ENCODE measurements around the gene RTL10. TPM values are rescaled to one million over a fixed set of nuclear protein-coding genes. Genes with fewer than 3 reads are reported as not detected.
A peak's percentile ranks its signal among the peaks of the same experiment; 100 is the strongest.

The RTL10 gene
- total RNA-seq, 1 experiment from 2014 or later, result 24.4 TPM

- Histone ChIP-seq H2BK20ac (ENCODE audit: low read depth, low read length, poor library complexity, severe bottlenecking) (no peak overlapping the region), H2BK5ac (ENCODE audit: insufficient read length, low read length) (no peak overlapping the region), H2AFZ (ENCODE audit: low read length) (no peak overlapping the region), H3K18ac (ENCODE audit: insufficient read length, low read depth, low read length) (no peak overlapping the region), H3K4me1 (ENCODE audit: insufficient read depth, low read length) (no peaks in the 10 kb centered on the region; the same call in 1 of the 2 replicates), H2AK5ac (ENCODE audit: insufficient read length, low read length) (no peak overlapping the region), H3K56ac (ENCODE audit: insufficient read length, low read depth, low read length) (peak overlapping the region; percentile 27), H4K20me1 (ENCODE audit: control insufficient read depth, insufficient read depth, insufficient read length) (no peaks in the 10 kb centered on the region), H2BK120ac (ENCODE audit: low read depth, low read length, poor library complexity, severe bottlenecking) (no peak overlapping the region), H3K4ac (ENCODE audit: low read depth, low read length) (no peak overlapping the region), H3K27me3 (ENCODE audit: insufficient read depth, low read length) (no peaks in the 10 kb centered on the region), H4K8ac (replicated peaks; ENCODE audit: insufficient read length, low read depth, low read length) (no peak overlapping the region), H4K91ac (ENCODE audit: insufficient read length, low read depth, low read length) (no peak overlapping the region), H3K79me1 (ENCODE audit: insufficient read depth, low read depth, low read length, poor library complexity, severe bottlenecking) (no peaks in the 10 kb centered on the region), H4K5ac (ENCODE audit: insufficient read length, low read depth, low read length) (no peak overlapping the region), H3K9ac (ENCODE audit: extremely low read depth, insufficient read length, low read length) (no peak overlapping the region), H2BK15ac (ENCODE audit: low read depth, low read length) (no peak overlapping the region), H3K23me2 (ENCODE audit: insufficient read length, low read depth, low read length, poor library complexity, severe bottlenecking) (no peaks in the 10 kb centered on the region), H3T11ph (ENCODE audit: low read length) (no peak overlapping the region), H3K23ac (ENCODE audit: insufficient read length, low read depth, low read length) (no peak overlapping the region), H3K14ac (ENCODE audit: insufficient read depth, low read length) (no peak overlapping the region; the same call in 1 of the 2 replicates), H2BK12ac (ENCODE audit: insufficient read length, low read depth, low read length) (no peak overlapping the region), H3K4me2 (ENCODE audit: insufficient read depth, insufficient read length, low read length) (no peak overlapping the region), H3K9me3 (ENCODE audit: control insufficient read depth, low read depth, low read length) (no peaks in the 10 kb centered on the region), H3K79me2 (ENCODE audit: insufficient read depth, low read length) (no peaks in the 10 kb centered on the region), H3K27ac (ENCODE audit: insufficient read length, low read depth, low read length) (no peak overlapping the region)
- Mint-ChIP-seq H3K9me3 (no peaks in the 10 kb centered on the region), H3K4me3 (no peak overlapping the region), H3K4me1 (peaks cover 9 to 14% of the 10 kb centered on the region in 2 experiments), H3K27ac (peak overlapping the region; percentile 49 to 87 (median 57); a peak in 4 of 7 replicates), H3K27me3 (ENCODE audit: low read depth) (no peaks in the 10 kb centered on the region; the same call in 1 of the 2 replicates), H3K36me3 (ENCODE audit: insufficient read depth in 1 of 3, low read depth in 3 of 3) (peaks cover 2 to 6% (median 3%) of the 10 kb centered on the region in 3 experiments; a peak in 3 of 7 replicates)
- TF ChIP-seq, protein P1, sequence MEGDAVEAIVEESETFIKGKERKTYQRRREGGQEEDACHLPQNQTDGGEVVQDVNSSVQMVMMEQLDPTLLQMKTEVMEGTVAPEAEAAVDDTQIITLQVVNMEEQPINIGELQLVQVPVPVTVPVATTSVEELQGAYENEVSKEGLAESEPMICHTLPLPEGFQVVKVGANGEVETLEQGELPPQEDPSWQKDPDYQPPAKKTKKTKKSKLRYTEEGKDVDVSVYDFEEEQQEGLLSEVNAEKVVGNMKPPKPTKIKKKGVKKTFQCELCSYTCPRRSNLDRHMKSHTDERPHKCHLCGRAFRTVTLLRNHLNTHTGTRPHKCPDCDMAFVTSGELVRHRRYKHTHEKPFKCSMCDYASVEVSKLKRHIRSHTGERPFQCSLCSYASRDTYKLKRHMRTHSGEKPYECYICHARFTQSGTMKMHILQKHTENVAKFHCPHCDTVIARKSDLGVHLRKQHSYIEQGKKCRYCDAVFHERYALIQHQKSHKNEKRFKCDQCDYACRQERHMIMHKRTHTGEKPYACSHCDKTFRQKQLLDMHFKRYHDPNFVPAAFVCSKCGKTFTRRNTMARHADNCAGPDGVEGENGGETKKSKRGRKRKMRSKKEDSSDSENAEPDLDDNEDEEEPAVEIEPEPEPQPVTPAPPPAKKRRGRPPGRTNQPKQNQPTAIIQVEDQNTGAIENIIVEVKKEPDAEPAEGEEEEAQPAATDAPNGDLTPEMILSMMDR (conservative IDR thresholded peaks at IDR 0.05), result no peak
- no CpG with 5 or more reads among the region's 16 CpGs for WGBS (ENCODE audit: extremely low coverage, insufficient read length, low lambda C conversion rate)
- DNase-seq, result no peak
Measured at GRCh38 chr22:19898831-19899567, 44.3 kb upstream of the RTL10 start.

Data from H9 (cell line).